DND-41 (cell line): ENCODE results near the gene PCDH1.

Source experiments
- ATAC-seq: fragments of 200-7000 bp; cut with Tn5 transposase; 3 replicates; pipeline ENCODE4 v1.9.1; 2021; ENCODE audit warnings: low read depth; ENCODE audit not compliant: insufficient read depth
- DNase-seq: peaks from one replicate; pipeline ENCODE4 v3.0.0-alpha.2; 2020
- H2AFZ ChIP-seq: 2 replicates; pipeline ENCODE4 v1.6.0; 2012; ENCODE audit warnings: low read depth, low read length
- H3K27ac ChIP-seq: 2 replicates; pipeline ENCODE4 v1.5.1; 2012; ENCODE audit warnings: low read length, inconsistent platforms
- H3K27me3 ChIP-seq: fragments of 200-600 bp; sonication (generic); 2 replicates; pipeline ENCODE4 v1.6.0; 2012; ENCODE audit warnings: low read length, mild to moderate bottlenecking, inconsistent platforms; ENCODE audit not compliant: insufficient read depth, poor library complexity
- H3K36me3 ChIP-seq: 2 replicates; pipeline ENCODE4 v1.5.1; 2012; ENCODE audit warnings: low read length, inconsistent platforms; ENCODE audit not compliant: insufficient read depth
- H3K4me1 ChIP-seq: 2 replicates; pipeline ENCODE4 v1.5.1; 2012; ENCODE audit warnings: mild to moderate bottlenecking, low read length; ENCODE audit not compliant: insufficient read depth
- H3K4me2 ChIP-seq: 2 replicates; pipeline ENCODE4 v1.6.0; 2012; ENCODE audit warnings: mild to moderate bottlenecking, moderate library complexity, low read length, inconsistent platforms; ENCODE audit not compliant: insufficient read depth
- H3K4me3 ChIP-seq, 2 experiments: fragments of 200-600 bp in 1 of 2; shearing (Covaris generic) in 1 of 2; 2 replicates each; pipeline ENCODE4 v1.5.1; 2012 to 2016; ENCODE audit warnings: inconsistent platforms in 2 of 2, low read length in 2 of 2, mild to moderate bottlenecking in 2 of 2, low read depth in 1 of 2, moderate library complexity in 1 of 2
- H3K79me2 ChIP-seq: 2 replicates; pipeline ENCODE4 v1.6.0; 2012; ENCODE audit warnings: low read length, inconsistent platforms; ENCODE audit not compliant: insufficient read depth
- H3K9ac ChIP-seq: 2 replicates; pipeline ENCODE4 v1.6.0; 2012; ENCODE audit warnings: low read depth, mild to moderate bottlenecking, inconsistent platforms, low read length, moderate library complexity
- H3K9me3 ChIP-seq: 2 replicates; pipeline ENCODE4 v1.5.1; 2012; ENCODE audit warnings: low read length, moderate library complexity, mild to moderate bottlenecking, inconsistent platforms; ENCODE audit not compliant: insufficient read depth, severe bottlenecking
- H4K20me1 ChIP-seq: 2 replicates; pipeline ENCODE4 v1.6.0; 2012; ENCODE audit warnings: low read length; ENCODE audit not compliant: insufficient read depth
- EZH2 ChIP-seq: IDR thresholded peaks from 3 replicates; pipeline ENCODE4 v1.6.1; 2012; ENCODE audit warnings: borderline replicate concordance, low read depth, mild to moderate bottlenecking, moderate library complexity, low read length, inconsistent platforms; ENCODE audit not compliant: severe bottlenecking
- TF ChIP-seq, protein P1 (sequence below): IDR thresholded peaks from 2 replicates; pipeline ENCODE4 v1.5.1; 2012; ENCODE audit warnings: borderline replicate concordance, low read length, moderate library complexity, mild to moderate bottlenecking; ENCODE audit not compliant: poor library complexity, severe bottlenecking; ENCODE audit errors: extremely low read depth

The PCDH1 gene

GRCh38 chr5:141874262-141874964, 3.8 kb downstream of the PCDH1 start:
- Histone ChIP-seq H3K9me3 (no peaks in the 10 kb centered on the region), H3K4me3 (no peak overlapping the region), H3K36me3 (no peaks in the 10 kb centered on the region), H4K20me1 (peaks cover 11% of the 10 kb centered on the region), H2AFZ (no peak overlapping the region), H3K79me2 (no peaks in the 10 kb centered on the region), H3K9ac (no peak overlapping the region), H3K27me3 (peaks cover 29% of the 10 kb centered on the region), H3K4me2 (no peak overlapping the region), H3K4me1 (peaks cover 7% of the 10 kb centered on the region), H3K27ac (no peak overlapping the region)
- TF ChIP-seq, protein P1, sequence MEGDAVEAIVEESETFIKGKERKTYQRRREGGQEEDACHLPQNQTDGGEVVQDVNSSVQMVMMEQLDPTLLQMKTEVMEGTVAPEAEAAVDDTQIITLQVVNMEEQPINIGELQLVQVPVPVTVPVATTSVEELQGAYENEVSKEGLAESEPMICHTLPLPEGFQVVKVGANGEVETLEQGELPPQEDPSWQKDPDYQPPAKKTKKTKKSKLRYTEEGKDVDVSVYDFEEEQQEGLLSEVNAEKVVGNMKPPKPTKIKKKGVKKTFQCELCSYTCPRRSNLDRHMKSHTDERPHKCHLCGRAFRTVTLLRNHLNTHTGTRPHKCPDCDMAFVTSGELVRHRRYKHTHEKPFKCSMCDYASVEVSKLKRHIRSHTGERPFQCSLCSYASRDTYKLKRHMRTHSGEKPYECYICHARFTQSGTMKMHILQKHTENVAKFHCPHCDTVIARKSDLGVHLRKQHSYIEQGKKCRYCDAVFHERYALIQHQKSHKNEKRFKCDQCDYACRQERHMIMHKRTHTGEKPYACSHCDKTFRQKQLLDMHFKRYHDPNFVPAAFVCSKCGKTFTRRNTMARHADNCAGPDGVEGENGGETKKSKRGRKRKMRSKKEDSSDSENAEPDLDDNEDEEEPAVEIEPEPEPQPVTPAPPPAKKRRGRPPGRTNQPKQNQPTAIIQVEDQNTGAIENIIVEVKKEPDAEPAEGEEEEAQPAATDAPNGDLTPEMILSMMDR: no peak
- TF ChIP-seq EZH2: no peak
- ATAC-seq (no peak), DNase-seq (no peak)

- ATAC-seq: no peak
- Histone ChIP-seq H4K20me1 (peaks cover 7% of the 10 kb centered on the region; the same call in 1 of the 2 replicates), H3K27ac (no peak overlapping the region), H3K79me2 (no peaks in the 10 kb centered on the region), H3K27me3 (peaks cover 32% of the 10 kb centered on the region), H3K36me3 (no peaks in the 10 kb centered on the region), H3K4me2 (no peak overlapping the region), H2AFZ (no peak overlapping the region), H3K4me1 (peaks cover 2% of the 10 kb centered on the region), H3K9me3 (no peaks in the 10 kb centered on the region), H3K4me3 (no peak overlapping the region), H3K9ac (no peak overlapping the region)
- DNase-seq: no peak
- TF ChIP-seq, protein P1: no peak
- TF ChIP-seq EZH2: no peak
These were observed 4.3 kb downstream of the PCDH1 start for GRCh38 chr5:141873933-141874261.

DNA sequence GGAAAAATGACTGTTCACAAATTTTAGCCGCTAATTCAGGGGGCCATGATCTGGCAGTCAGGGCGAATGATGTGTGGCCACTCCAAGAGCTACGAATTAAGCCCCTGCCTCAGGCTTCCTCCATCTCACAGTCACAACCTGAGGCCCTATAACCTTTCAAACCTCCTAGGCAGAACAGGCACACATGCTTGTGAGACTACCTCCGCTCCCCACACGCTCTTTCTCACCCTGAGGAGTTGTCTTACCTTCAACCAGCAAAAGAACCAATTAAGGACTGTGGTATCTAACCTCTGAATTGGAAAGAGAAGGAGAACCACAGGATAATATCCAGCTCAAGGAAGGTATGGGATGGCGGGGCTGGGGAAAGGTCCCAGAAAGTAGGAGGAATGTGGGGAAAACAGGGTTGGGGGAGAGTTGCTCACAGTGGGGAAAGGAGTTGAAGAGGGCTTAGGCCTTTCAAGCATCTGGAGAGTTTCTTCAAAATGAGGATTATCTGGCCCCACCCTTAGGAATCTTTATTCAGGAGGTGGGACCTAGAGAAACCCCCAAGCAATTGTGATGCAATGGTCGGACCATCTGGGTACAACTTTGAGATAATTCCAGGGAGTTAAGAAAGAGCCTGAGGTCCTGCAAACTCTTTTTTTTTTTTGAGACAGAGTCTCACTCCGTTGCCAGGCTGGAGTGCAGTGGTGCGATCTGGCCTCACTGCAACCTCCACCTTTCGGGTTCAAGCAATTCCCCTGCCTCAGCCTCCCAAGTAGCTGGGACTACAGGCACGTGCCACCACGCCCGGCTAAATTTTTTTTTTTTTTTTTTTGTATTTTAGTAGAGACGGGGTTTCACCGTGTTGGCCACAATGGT, 5.5 kb downstream of the PCDH1 start:
- TF ChIP-seq EZH2: no peak
- TF ChIP-seq, protein P1: no peak
- Histone ChIP-seq H3K9me3 (no peaks in the 10 kb centered on the region), H3K9ac (no peak overlapping the region), H3K27me3 (peaks cover 43% of the 10 kb centered on the region), H3K4me2 (no peak overlapping the region), H3K4me3 (no peak overlapping the region), H3K36me3 (no peaks in the 10 kb centered on the region), H3K27ac (no peak overlapping the region), H3K79me2 (no peaks in the 10 kb centered on the region), H3K4me1 (no peaks in the 10 kb centered on the region), H4K20me1 (peaks cover 10% of the 10 kb centered on the region; the same call in 1 of the 2 replicates), H2AFZ (no peak overlapping the region)
- no peak for ATAC-seq
- DNase-seq: no peak
